H1 (cell line): ENCODE data around the gene ANK2. TPM values are rescaled to one million over a fixed set of nuclear protein-coding genes. Genes with fewer than 3 reads are reported as not detected.

Experiments used
- CTCF ChIA-PET: fragments of 300-600 bp; sonication (Branson Sonifier 250); formaldehyde crosslinking; loops from one replicate; lab custom pipeline; 2021; ENCODE audit not compliant: partially characterized antibody; lab: Charles Lee
- POLR2A ChIA-PET: fragments of 300-600 bp; sonication (Branson Sonifier 250); formaldehyde crosslinking; loops from one replicate; lab custom pipeline; 2021; ENCODE audit warnings: inconsistent platforms; ENCODE audit not compliant: partially characterized antibody; lab: Charles Lee
- DNase-seq, 2 experiments: peaks; one replicate each; pipeline versions ENCODE4 v3.0.0 to v3.0.0-alpha.2; 2010 to 2022; ENCODE audit warnings: low spot score in 2 of 2, low read depth in 1 of 2, mixed read lengths in 1 of 2
- FAIRE-seq: peaks from 2 replicates; lab custom pipeline; 2011; peaks lifted over from hg19 to GRCh38; lab: Jason Lieb, UNC
- H2AFZ ChIP-seq: 2 replicates; pipeline ENCODE4 v1.8.1; 2012; ENCODE audit warnings: low read length, inconsistent platforms
- H2AK5ac ChIP-seq: 2 replicates; pipeline ENCODE4 v1.6.1; 2013; ENCODE audit warnings: low read depth, low read length
- H2BK120ac ChIP-seq: replicated peaks from 2 replicates; pipeline ENCODE3; 2013; ENCODE audit warnings: low read depth, low read length, inconsistent platforms
- H2BK12ac ChIP-seq: 2 replicates; pipeline ENCODE4 v1.6.1; 2013; ENCODE audit warnings: low read depth, low read length
- H2BK15ac ChIP-seq: 2 replicates; pipeline ENCODE4 v1.6.1; 2013; ENCODE audit warnings: low read length
- H2BK20ac ChIP-seq: 2 replicates; pipeline ENCODE4 v1.6.1; 2013; ENCODE audit warnings: low read length
- H2BK5ac ChIP-seq: 2 replicates; pipeline ENCODE4 v1.6.1; 2013; ENCODE audit warnings: low read depth, low read length
- H3K14ac ChIP-seq: 2 replicates; pipeline ENCODE4 v1.6.1; 2013; ENCODE audit warnings: inconsistent platforms; ENCODE audit not compliant: insufficient read length
- H3K18ac ChIP-seq: 2 replicates; pipeline ENCODE4 v1.6.1; 2013; ENCODE audit warnings: low read length; ENCODE audit errors: extremely low read depth
- H3K23ac ChIP-seq: 2 replicates; pipeline ENCODE4 v1.6.1; 2013; ENCODE audit warnings: inconsistent platforms; ENCODE audit not compliant: insufficient read length
- H3K23me2 ChIP-seq: 2 replicates; pipeline ENCODE4 v1.6.1; 2013; ENCODE audit warnings: low read depth, low read length
- H3K27ac ChIP-seq: 2 replicates; pipeline ENCODE4 v1.6.1; 2011; ENCODE audit warnings: low read depth, low read length, inconsistent platforms
- H3K27me3 ChIP-seq, 4 experiments: replicated peaks in 1 of 4; 1 replicate in 1 of 4; 2 replicates in 3 of 4; pipeline versions ENCODE4 v1.6.1 to v1.8.1; 2011 to 2013; ENCODE audit warnings: low read length in 3 of 4, mild to moderate bottlenecking in 3 of 4, inconsistent platforms in 2 of 4, mixed read lengths in 2 of 4, moderate library complexity in 1 of 4; ENCODE audit not compliant: control insufficient read depth in 3 of 4, insufficient read depth in 3 of 4; ENCODE audit errors: extremely low read depth in 1 of 4
- H3K36me3 ChIP-seq, 4 experiments: 2 replicates each; pipeline versions ENCODE4 v1.6.1 to v1.8.1; 2011 to 2013; ENCODE audit warnings: mild to moderate bottlenecking in 4 of 4, low read length in 3 of 4, moderate library complexity in 2 of 4, control low read depth in 1 of 4, inconsistent platforms in 1 of 4; ENCODE audit not compliant: insufficient read depth in 4 of 4, control insufficient read depth in 2 of 4
- H3K4ac ChIP-seq: replicated peaks from 2 replicates; pipeline ENCODE3; 2013; ENCODE audit warnings: low read length, low read depth, mixed read lengths, inconsistent platforms; ENCODE audit not compliant: insufficient read length
- H3K4me1 ChIP-seq, 4 experiments: replicated peaks in 1 of 4; 1 replicate in 1 of 4; 2 replicates in 3 of 4; pipeline versions ENCODE4 v1.6.1 to v1.8.1; 2011 to 2013; ENCODE audit warnings: low read length in 3 of 4, inconsistent platforms in 2 of 4, mixed read lengths in 1 of 4; ENCODE audit not compliant: insufficient read depth in 4 of 4, control insufficient read depth in 3 of 4
- H3K4me2 ChIP-seq, 2 experiments: 2 replicates each; pipeline versions ENCODE4 v1.6.1 to v1.8.1; 2011 to 2013; ENCODE audit warnings: low read depth in 2 of 2, low read length in 2 of 2, control low read depth in 1 of 2, inconsistent platforms in 1 of 2, mild to moderate bottlenecking in 1 of 2; ENCODE audit not compliant: insufficient read depth in 1 of 2
- H3K4me3 ChIP-seq, 4 experiments: fragments of 200-600, 300-600 bp in 1 of 4; sonication (generic), shearing (Covaris generic), sonication (Bioruptor Twin) in 1 of 4; 2 replicates each; pipeline versions ENCODE4 v1.5.1 to v1.8.1; 2011 to 2016; ENCODE audit warnings: low read length in 4 of 4, low read depth in 3 of 4, control low read depth in 2 of 4, inconsistent platforms in 2 of 4, mild to moderate bottlenecking in 2 of 4, mixed read lengths in 1 of 4, moderate library complexity in 1 of 4; ENCODE audit not compliant: insufficient read depth in 2 of 4; ENCODE audit errors: extremely low read depth in 1 of 4
- H3K56ac ChIP-seq: replicated peaks from 2 replicates; pipeline ENCODE3; 2013; ENCODE audit warnings: low read depth, mild to moderate bottlenecking, mixed read lengths, low read length, inconsistent platforms; ENCODE audit not compliant: insufficient read length
- H3K79me1 ChIP-seq: 2 replicates; pipeline ENCODE4 v1.6.1; 2013; ENCODE audit warnings: low read depth, low read length, control low read depth
- H3K79me2 ChIP-seq, 2 experiments: 2 replicates each; pipeline versions ENCODE4 v1.6.1 to v1.8.1; 2012 to 2013; ENCODE audit warnings: low read length in 2 of 2, mild to moderate bottlenecking in 2 of 2, inconsistent platforms in 1 of 2; ENCODE audit not compliant: insufficient read depth in 2 of 2, control insufficient read depth in 1 of 2
- H3K9ac ChIP-seq, 4 experiments: replicated peaks in 1 of 4; 1 replicate in 1 of 4; 2 replicates in 3 of 4; pipeline versions ENCODE4 v1.6.1 to v1.8.1; 2011 to 2013; ENCODE audit warnings: low read depth in 3 of 4, low read length in 3 of 4, control low read depth in 2 of 4, mild to moderate bottlenecking in 2 of 4, moderate library complexity in 2 of 4, inconsistent platforms in 1 of 4; ENCODE audit errors: extremely low read depth in 1 of 4
- H3K9me3 ChIP-seq, 2 experiments: 2 replicates each; pipeline versions ENCODE4 v1.6.1 to v1.8.1; 2012 to 2013; ENCODE audit warnings: mild to moderate bottlenecking in 2 of 2, moderate library complexity in 2 of 2, control low read depth in 1 of 2, inconsistent platforms in 1 of 2, low read depth in 1 of 2, low read length in 1 of 2, mixed read lengths in 1 of 2; ENCODE audit not compliant: insufficient read depth in 2 of 2
- H4K20me1 ChIP-seq, 2 experiments: replicated peaks in 1 of 2; 2 replicates each; pipeline versions ENCODE3 to v1.8.1; 2011 to 2013; ENCODE audit warnings: inconsistent platforms in 2 of 2, low read length in 2 of 2, mild to moderate bottlenecking in 1 of 2; ENCODE audit not compliant: insufficient read depth in 2 of 2, control insufficient read depth in 1 of 2
- H4K5ac ChIP-seq: 2 replicates; pipeline ENCODE4 v1.6.1; 2013; ENCODE audit warnings: low read length, low read depth, mixed read lengths, inconsistent platforms; ENCODE audit not compliant: insufficient read length
- H4K8ac ChIP-seq: 2 replicates; pipeline ENCODE4 v1.8.0; 2013; ENCODE audit warnings: mild to moderate bottlenecking, moderate library complexity, low read length, inconsistent platforms; ENCODE audit not compliant: insufficient read depth; ENCODE audit errors: extremely low read depth
- H4K91ac ChIP-seq: replicated peaks from 2 replicates; pipeline ENCODE3; 2013; ENCODE audit warnings: low read length, mixed read lengths, inconsistent platforms; ENCODE audit not compliant: insufficient read length
- EGR1 ChIP-seq: IDR thresholded peaks from 2 replicates; pipeline ENCODE4 v1.6.1; 2011; ENCODE audit warnings: low read depth, low read length, borderline replicate concordance
- FOSL1 ChIP-seq: IDR thresholded peaks from 2 replicates; pipeline ENCODE4 v1.6.1; 2011; ENCODE audit warnings: mild to moderate bottlenecking, low read depth, low read length, moderate library complexity; ENCODE audit not compliant: insufficient read depth
- RXRA ChIP-seq: IDR thresholded peaks from 2 replicates; pipeline ENCODE4 v1.6.1; 2011; ENCODE audit warnings: low read depth, mild to moderate bottlenecking, low read length, moderate library complexity; ENCODE audit not compliant: insufficient read depth
- WGBS, 2 experiments: shearing (Covaris generic) in 1 of 2; methylation state at CpG; one replicate each; pipeline versions ENCODE4 v1.1.6 to v1.1.7; 2013 to 2015; ENCODE audit warnings: low lambda C conversion rate in 2 of 2, mixed read lengths in 2 of 2, inconsistent platforms in 1 of 2, low coverage in 1 of 2, missing lambda C conversion rate in 1 of 2; ENCODE audit not compliant: insufficient replicate concordance in 2 of 2, insufficient coverage in 1 of 2, insufficient read length in 1 of 2; ENCODE audit errors: extremely low coverage in 1 of 2, missing lambda C conversion rate in 1 of 2; 5-methylcytosine and 5-hydroxymethylcytosine counted together
- polyA plus RNA-seq, 7 experiments: library from polyadenylated mRNA; depleted of rRNA in 3 of 7; stranded (reverse) in 5 of 7; unstranded in 2 of 7; fragments of >200 nt in 5 of 7; fragments of 200-250 nt in 2 of 7; gene quantifications; 1 replicate in 5 of 7; 2 replicates in 1 of 7; 4 replicates in 1 of 7; pipeline versions ENCODE4 v1.2.1 to v1.2.3, GENCODE V29; 2011 to 2013; ENCODE audit warnings: missing spikeins in 2 of 7, mixed read lengths in 2 of 7
- total RNA-seq: library from RNA; stranded (reverse); fragmentation: NEBNext Ultra II Directional; extraction: Animal tissue kit (Norgen Biotek cat#: 25700); gene quantifications from 2 replicates; pipeline ENCODE4 v1.2.1, GENCODE V29; 2021
- TF ChIP-seq, protein P1 (sequence below): IDR thresholded peaks from 2 replicates; pipeline ENCODE4 v1.6.1; 2011; ENCODE audit warnings: low read length, improper control_type of control experiment

The ANK2 gene
- total and polyA plus RNA-seq, 2 of the 8 experiments (the other 6 are each of a cell fraction or from before 2014, with no cell fraction given): 14.2 to 35.1 TPM

DNA sequence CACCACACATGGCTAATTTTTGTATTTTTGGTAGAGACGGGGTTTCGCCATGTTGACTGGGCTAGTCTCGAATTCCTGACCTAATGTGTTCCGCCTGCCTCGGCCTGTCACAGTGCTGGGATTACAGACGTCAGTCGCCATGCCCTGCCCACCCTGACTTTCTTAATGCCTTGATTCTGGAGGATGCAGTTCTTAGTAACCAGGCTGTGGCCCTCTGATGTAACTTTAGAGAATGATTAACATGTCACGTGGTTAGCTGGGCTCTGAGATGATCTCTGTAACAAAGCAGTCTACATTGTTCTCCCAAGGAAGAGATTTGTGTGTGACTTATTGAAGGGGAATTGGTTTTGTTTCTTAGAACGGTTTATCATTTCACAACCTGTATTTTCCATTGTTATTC is 30.6 kb downstream of the ANK2 start:
- H3K4ac ChIP-seq: no peak overlapping the region
- no peak overlapping the region for H4K5ac ChIP-seq
- H4K91ac ChIP-seq: no peak overlapping the region
- no peak for TF ChIP-seq EGR1
- TF ChIP-seq FOSL1: no peak
- TF ChIP-seq RXRA: no peak
- TF ChIP-seq, protein P1, sequence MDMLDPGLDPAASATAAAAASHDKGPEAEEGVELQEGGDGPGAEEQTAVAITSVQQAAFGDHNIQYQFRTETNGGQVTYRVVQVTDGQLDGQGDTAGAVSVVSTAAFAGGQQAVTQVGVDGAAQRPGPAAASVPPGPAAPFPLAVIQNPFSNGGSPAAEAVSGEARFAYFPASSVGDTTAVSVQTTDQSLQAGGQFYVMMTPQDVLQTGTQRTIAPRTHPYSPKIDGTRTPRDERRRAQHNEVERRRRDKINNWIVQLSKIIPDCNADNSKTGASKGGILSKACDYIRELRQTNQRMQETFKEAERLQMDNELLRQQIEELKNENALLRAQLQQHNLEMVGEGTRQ: peak; percentile 47; the same call in 1 of the 2 replicates
- no peak overlapping the region for H2BK120ac ChIP-seq
- no peak overlapping the region for H3K4me3 ChIP-seq
- H3K9me3 ChIP-seq: no peaks in the 10 kb centered on the region
- CTCF ChIA-PET: no interaction called here
- 0 out of 2 replicates have a peak, but pooled peaks cover 2% of the 10 kb centered on the region for H3K79me1 ChIP-seq
- no peak overlapping the region for H2AK5ac ChIP-seq
- no peak overlapping the region for H2BK15ac ChIP-seq
- WGBS, 2 experiments: 87% methylated on average over 9 of the region's 9 CpGs; no CpG with 5 or more reads in 1 of the 2 experiments
- H3K14ac ChIP-seq: no peak overlapping the region
- no peak overlapping the region for H4K8ac ChIP-seq
- H2BK12ac ChIP-seq: no peak overlapping the region
- H3K56ac ChIP-seq: no peak overlapping the region
- H3K36me3 ChIP-seq: no peaks in the 10 kb centered on the region
- H3K9ac ChIP-seq: no peak overlapping the region
- H3K4me2 ChIP-seq: no peak overlapping the region
- H3K27ac ChIP-seq: no peak overlapping the region
- no peak overlapping the region for H2BK20ac ChIP-seq
- no peak overlapping the region for H3K18ac ChIP-seq
- H3K23ac ChIP-seq: no peak overlapping the region
- H3K79me2 ChIP-seq: no peaks in the 10 kb centered on the region
- FAIRE-seq (no peak), DNase-seq (no peak)
- no peak overlapping the region for H2AFZ ChIP-seq
- H4K20me1 ChIP-seq: no peaks in the 10 kb centered on the region
- POLR2A ChIA-PET: no interaction called here
- peaks cover 0 to 4% (median 3%) of the 10 kb centered on the region in 4 experiments; a peak in 3 of 7 replicates for H3K4me1 ChIP-seq
- H3K23me2 ChIP-seq: no peaks in the 10 kb centered on the region
- H2BK5ac ChIP-seq: no peak overlapping the region
- H3K27me3 ChIP-seq: peaks cover 0 to 1% (median 0%) of the 10 kb centered on the region in 4 experiments; a peak in 1 of 7 replicates
